ENCODE data around the gene SORCS2.

- TF ChIP-seq CTCF (IDR thresholded peaks at IDR 0.05; ENCODE audit: insufficient read depth, low read depth, low read length) (no peak), EZH2 (IDR thresholded peaks at IDR 0.05; ENCODE audit: insufficient read depth, low read length) (no peak)
These were observed 236.7 kb downstream of the SORCS2 start for GRCh38 chr4:7429069-7429416.

Data from astrocyte (in vitro differentiated cells and primary cell).